Activated CD8-positive, alpha-beta memory T cell treated with anti-CD3 and anti-CD28 coated beads, Interleukin-2, amount 50 U/mL, for 4 hours (primary cell): ENCODE data around the gene TMEM123.

Source experiments
- DNase-seq: peaks from one replicate; pipeline ENCODE4 v3.0.0-alpha.2; 2020

Gene TMEM123, protein sequence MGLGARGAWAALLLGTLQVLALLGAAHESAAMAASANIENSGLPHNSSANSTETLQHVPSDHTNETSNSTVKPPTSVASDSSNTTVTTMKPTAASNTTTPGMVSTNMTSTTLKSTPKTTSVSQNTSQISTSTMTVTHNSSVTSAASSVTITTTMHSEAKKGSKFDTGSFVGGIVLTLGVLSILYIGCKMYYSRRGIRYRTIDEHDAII

GRCh38 chr11:102452461-102453301 is at the start of gene TMEM123:
Gene TMEM123, minus strand, starts transcription at chr11:102452765. Its CDS starts 142 bp downstream, at chr11:102452623.
- DNase-seq: peak; percentile 89

- no peak for DNase-seq
Measured at GRCh38 chr11:102500829-102501228, 48.3 kb upstream of the TMEM123 start.

DNA sequence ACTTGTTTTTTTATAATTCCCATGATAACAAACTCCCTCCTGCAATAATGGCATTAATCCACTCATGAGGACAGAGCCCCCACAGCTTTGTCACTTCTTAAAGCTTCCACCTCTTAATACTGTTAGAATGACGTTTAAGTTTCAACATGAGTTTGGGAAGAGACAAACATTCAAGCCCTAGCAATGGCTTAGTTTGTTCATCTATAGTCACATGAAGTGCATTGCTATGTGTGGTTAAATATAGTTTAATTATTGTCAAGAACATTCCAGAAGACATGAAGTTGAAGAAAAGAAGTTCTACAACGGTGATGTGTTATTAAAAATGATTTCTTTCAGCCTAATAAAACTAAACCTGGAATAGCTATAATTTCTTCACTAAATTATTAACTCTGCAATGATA is 47.4 kb upstream of the TMEM123 start:
- no peak for DNase-seq

- DNase-seq: no peak
Measured at GRCh38 chr11:102499151-102499550, 46.6 kb upstream of the TMEM123 start.

GRCh38 chr11:102497061-102497460 is 44.5 kb upstream of the TMEM123 start:
- no peak for DNase-seq

- DNase-seq: peak; percentile 25
Measured at GRCh38 chr11:102495161-102496042, 42.8 kb upstream of the TMEM123 start.

DNA sequence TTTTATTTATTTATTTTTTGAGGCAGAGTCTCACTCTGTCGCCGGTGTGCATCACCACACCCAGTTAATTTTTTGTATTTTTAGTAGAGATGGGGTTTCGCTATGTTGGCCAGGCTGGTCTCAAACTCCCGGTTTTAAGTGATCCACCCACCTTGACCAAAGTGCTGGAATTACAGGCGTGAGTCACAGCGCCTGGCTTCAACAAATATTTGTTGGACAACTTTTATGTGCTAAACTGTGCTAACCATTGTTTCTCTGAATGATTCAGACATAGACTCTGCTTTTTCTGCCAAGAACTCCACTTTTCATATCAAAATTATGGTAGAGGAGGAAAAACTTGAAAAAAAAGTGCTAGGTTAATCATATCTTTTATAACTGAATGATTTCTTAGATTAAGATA is 41.7 kb upstream of the TMEM123 start:
- no peak for DNase-seq

GRCh38 chr11:102493524-102493923 is 41.0 kb upstream of the TMEM123 start:
- no peak for DNase-seq

GRCh38 chr11:102491969-102492368 is 39.4 kb upstream of the TMEM123 start:
- DNase-seq: no peak

- DNase-seq: no peak
Measured at GRCh38 chr11:102489186-102490145, 36.9 kb upstream of the TMEM123 start.

GRCh38 chr11:102488208-102488607 is 35.6 kb upstream of the TMEM123 start:
- no peak for DNase-seq

DNA sequence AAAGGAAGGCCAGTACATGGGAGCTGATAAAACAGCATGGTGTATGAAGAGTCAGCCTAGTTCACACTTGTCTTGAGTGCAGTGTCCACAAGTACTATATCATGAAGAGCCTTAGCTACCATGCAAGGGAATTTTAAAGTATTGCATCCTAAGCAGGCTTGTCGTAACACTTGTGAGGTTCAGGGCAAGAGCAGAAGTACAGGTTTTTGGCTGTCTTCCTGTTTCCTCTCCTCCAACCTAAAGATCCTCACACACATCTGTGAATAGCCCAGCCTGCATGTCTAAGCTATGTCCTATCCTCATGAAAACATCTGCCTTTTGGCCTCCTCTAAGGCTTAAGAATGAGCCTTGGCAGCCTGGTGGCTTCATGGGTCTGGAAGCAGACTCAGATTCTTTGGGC is 34.6 kb upstream of the TMEM123 start:
- no peak for DNase-seq

DNA sequence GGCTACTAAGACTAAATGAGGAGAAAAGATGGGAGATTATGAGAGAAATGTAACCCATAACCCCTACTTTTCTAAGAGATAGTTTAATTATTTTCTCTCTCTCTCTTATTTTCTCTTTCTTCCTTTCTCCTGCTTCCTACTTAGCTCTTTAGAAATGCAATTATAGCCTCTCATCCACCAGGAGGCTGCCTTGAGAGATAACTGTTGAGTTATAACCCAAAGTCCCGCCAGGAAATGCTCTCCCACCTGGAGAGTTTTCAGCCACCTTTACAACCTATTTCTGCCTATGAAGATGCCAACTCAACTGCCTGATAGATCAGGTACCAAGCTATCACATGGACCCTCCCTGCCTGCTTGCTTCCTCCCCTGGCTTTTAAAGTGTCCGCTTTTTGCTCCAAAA is 34.0 kb upstream of the TMEM123 start:
- no peak for DNase-seq

DNA sequence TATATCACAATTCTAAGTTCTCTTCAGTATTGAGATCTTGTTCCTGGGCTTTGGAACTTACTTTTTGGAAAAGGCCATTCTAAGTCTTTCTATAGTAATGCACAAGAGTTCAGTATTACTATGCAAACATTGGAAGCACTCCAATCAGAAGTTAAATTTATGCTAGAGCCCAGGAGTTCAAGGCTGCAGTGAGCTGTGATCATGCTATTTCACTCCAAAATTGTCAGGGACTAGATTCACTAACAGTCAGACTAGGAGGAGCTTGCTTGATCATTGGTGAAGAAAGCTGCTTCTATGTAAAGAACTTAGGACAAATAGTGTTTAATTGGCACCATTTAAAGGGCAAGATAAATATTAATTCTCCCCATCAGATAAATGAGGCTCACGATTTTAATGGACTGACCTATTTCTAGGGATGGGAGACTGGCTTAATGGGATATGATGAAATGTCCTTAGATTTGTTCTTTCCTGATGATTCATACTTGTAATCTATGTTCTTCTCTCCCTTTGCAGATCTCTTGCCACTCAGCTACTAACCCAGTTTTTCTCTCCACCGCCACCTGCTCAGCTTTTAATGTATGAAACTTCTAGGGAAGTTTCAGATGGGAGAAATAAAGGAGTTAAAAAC is 32.6 kb upstream of the TMEM123 start:
- DNase-seq: no peak

GRCh38 chr11:102482433-102482832 is 29.9 kb upstream of the TMEM123 start:
- DNase-seq: no peak

- DNase-seq: no peak
Measured at GRCh38 chr11:102479733-102480132, 27.2 kb upstream of the TMEM123 start.

DNA sequence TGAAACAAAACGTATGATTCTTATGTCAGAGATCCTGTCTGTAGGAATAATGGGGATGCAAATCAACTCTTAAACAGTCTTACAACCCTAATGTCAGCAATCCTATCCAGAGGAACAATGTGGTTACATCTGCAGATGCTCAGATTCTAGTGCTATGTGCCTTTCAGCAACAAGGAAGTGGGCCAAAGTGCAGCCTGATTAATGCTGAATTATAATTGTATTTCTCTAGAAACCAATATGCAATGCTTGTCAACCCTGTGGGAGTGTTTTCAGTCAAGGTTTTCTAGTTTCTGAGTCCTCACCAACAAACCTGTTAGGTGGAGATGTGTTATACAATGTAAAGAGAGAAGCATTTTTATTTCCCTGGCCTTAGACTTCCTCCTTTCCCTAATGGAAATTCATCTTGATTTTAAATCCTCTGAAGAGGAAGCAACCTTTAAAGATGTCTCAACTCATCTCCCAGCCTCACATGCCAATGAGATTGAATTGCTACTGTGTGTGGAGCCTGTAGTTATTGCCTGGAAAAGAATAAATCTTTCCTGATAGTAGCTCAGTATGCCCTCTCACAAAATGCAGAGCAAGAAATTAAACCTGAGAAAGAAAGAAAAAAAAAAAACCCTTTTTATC is 26.2 kb upstream of the TMEM123 start:
- no peak for DNase-seq

- DNase-seq: no peak
Measured at GRCh38 chr11:102476812-102477211, 24.2 kb upstream of the TMEM123 start.

DNA sequence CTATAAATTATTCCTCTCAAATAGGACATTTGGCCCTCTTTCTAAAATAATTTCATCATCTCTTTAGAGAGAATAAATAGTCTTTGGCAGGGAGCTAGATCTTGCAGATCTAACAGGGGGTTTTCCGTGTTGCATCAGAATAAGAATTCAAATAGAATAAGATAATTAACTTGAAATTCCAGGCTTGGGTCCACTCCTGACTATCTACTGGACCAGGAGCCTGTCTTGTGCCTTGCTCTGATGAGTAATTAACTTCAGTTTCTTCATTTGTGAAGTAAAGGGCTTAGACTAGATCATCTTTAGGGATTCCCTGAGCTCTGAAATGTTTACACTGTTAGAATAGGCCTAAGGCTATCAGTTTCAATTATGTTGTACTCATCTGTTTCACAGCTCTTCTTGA is 23.5 kb upstream of the TMEM123 start:
- no peak for DNase-seq

GRCh38 chr11:102473543-102473942 is 21.0 kb upstream of the TMEM123 start:
- DNase-seq: no peak

DNA sequence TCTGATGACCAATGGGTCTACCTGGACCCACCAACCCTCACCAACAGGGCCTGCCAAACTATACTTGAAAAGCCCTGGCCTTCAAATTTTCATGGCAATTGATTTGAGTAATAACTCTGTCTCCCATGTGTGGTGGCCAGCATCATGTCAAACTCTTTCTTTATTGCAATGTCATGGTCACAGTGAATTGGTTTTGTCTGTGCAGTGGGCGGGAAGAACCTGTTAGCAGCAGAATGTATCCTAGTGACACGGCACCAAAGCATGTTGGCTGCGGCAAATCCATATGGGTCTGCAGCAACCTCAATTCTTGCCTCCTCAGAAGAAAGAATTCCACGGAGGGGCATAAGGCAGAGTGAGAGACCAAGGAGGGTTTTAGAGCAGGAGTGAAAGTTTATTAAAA is 19.6 kb upstream of the TMEM123 start:
- no peak for DNase-seq
